ENCODE data around the gene S100A4.

The S100A4 gene

GRCh38 chr1:153503766-153504165, 41.8 kb downstream of the S100A4 start:
- TF ChIP-seq TAF1 (IDR thresholded peaks at IDR 0.05; ENCODE audit: borderline replicate concordance, insufficient read depth, low read length): no peak
- TF ChIP-seq REST (IDR thresholded peaks at IDR 0.05; ENCODE audit: insufficient read depth in 1 of 2, low read depth in 2 of 2, low read length in 2 of 2): no peak
- no peak for TF ChIP-seq POLR2AphosphoS5 (IDR thresholded peaks at IDR 0.05; ENCODE audit: low read depth, low read length)
- no peak for TF ChIP-seq SIN3A (IDR thresholded peaks at IDR 0.05; ENCODE audit: borderline replicate concordance, insufficient read depth, low read length)
- no peak for TF ChIP-seq FOXP2 (optimal IDR thresholded peaks at IDR 0.05; ENCODE audit: borderline replicate concordance, extremely low read depth, extremely low read length, insufficient read depth)

- TF ChIP-seq TAF1 (IDR thresholded peaks at IDR 0.05; ENCODE audit: borderline replicate concordance, insufficient read depth, low read length): no peak
- no peak for TF ChIP-seq POLR2AphosphoS5 (IDR thresholded peaks at IDR 0.05; ENCODE audit: low read depth, low read length)
- no peak for TF ChIP-seq SIN3A (IDR thresholded peaks at IDR 0.05; ENCODE audit: borderline replicate concordance, insufficient read depth, low read length)
- no peak for TF ChIP-seq FOXP2 (optimal IDR thresholded peaks at IDR 0.05; ENCODE audit: borderline replicate concordance, extremely low read depth, extremely low read length, insufficient read depth)
- no peak for TF ChIP-seq REST (IDR thresholded peaks at IDR 0.05; ENCODE audit: insufficient read depth in 1 of 2, low read depth in 2 of 2, low read length in 2 of 2)
Measured at GRCh38 chr1:153498746-153499145, 46.9 kb downstream of the S100A4 start.

- TF ChIP-seq POLR2AphosphoS5 (IDR thresholded peaks at IDR 0.05; ENCODE audit: low read depth, low read length) (no peak), REST (IDR thresholded peaks at IDR 0.05; ENCODE audit: insufficient read depth in 1 of 2, low read depth in 2 of 2, low read length in 2 of 2) (no peak), TAF1 (IDR thresholded peaks at IDR 0.05; ENCODE audit: borderline replicate concordance, insufficient read depth, low read length) (no peak), SIN3A (IDR thresholded peaks at IDR 0.05; ENCODE audit: borderline replicate concordance, insufficient read depth, low read length) (no peak), FOXP2 (optimal IDR thresholded peaks at IDR 0.05; ENCODE audit: borderline replicate concordance, extremely low read depth, extremely low read length, insufficient read depth) (no peak)
Measured at GRCh38 chr1:153495536-153495935, 50.1 kb downstream of the S100A4 start.

GRCh38 chr1:153494976-153495535, 50.5 kb downstream of the S100A4 start:
- TF ChIP-seq FOXP2 (optimal IDR thresholded peaks at IDR 0.05; ENCODE audit: borderline replicate concordance, extremely low read depth, extremely low read length, insufficient read depth) (no peak), SIN3A (IDR thresholded peaks at IDR 0.05; ENCODE audit: borderline replicate concordance, insufficient read depth, low read length) (no peak), POLR2AphosphoS5 (IDR thresholded peaks at IDR 0.05; ENCODE audit: low read depth, low read length) (no peak), TAF1 (IDR thresholded peaks at IDR 0.05; ENCODE audit: borderline replicate concordance, insufficient read depth, low read length) (no peak), REST (IDR thresholded peaks at IDR 0.05; ENCODE audit: insufficient read depth in 1 of 2, low read depth in 2 of 2, low read length in 2 of 2) (no peak)
